WERI-Rb-1 (cell line): ENCODE data around the gene HACL1.

Source experiments
- DNase-seq: peaks from one replicate; pipeline ENCODE4 v3.0.0-alpha.2; 2020
- H3K27ac ChIP-seq: fragments of 250-450 bp; sonication (Bioruptor Pico); 2 replicates; pipeline ENCODE4 v1.5.1; 2020; ENCODE audit warnings: mild to moderate bottlenecking, moderate library complexity
- H3K27me3 ChIP-seq: fragments of 250-450 bp; sonication (Bioruptor Pico); 2 replicates; pipeline ENCODE4 v1.5.1; 2021; ENCODE audit warnings: mild to moderate bottlenecking, low read depth, moderate library complexity; ENCODE audit not compliant: insufficient read depth, severe bottlenecking
- H3K36me3 ChIP-seq: fragments of 250-450 bp; sonication (Bioruptor Pico); 2 replicates; pipeline ENCODE4 v1.5.1; 2020; ENCODE audit warnings: mild to moderate bottlenecking, moderate library complexity
- H3K4me3 ChIP-seq: 2 replicates; pipeline ENCODE4 v1.5.1; 2011; ENCODE audit warnings: low read depth, mild to moderate bottlenecking, control low read depth, low read length
- H3K9me3 ChIP-seq: fragments of 250-450 bp; sonication (Bioruptor Pico); 2 replicates; pipeline ENCODE4 v1.5.1; 2021; ENCODE audit warnings: mild to moderate bottlenecking, moderate library complexity; ENCODE audit not compliant: severe bottlenecking
- CTCF ChIP-seq: IDR thresholded peaks from 2 replicates; pipeline ENCODE4 v1.5.1; 2011; ENCODE audit warnings: low read depth, mild to moderate bottlenecking, control low read depth, inconsistent platforms, low read length

Gene HACL1

GRCh38 chr3:15601399-15602145 lies at the start of gene HACL1, which contains the start of gene BTD:
Gene HACL1 (minus strand): TSS chr3:15601569. CDS start chr3:15601463, 106 bp downstream.
Gene BTD (plus strand): TSS chr3:15601745. CDS start chr3:15635440, 33,695 bp downstream.
- peaks cover 26% of the 10 kb centered on the region for H3K36me3 ChIP-seq
- H3K27me3 ChIP-seq: no peaks in the 10 kb centered on the region
- no peaks in the 10 kb centered on the region for H3K9me3 ChIP-seq
- DNase-seq: peak; percentile 99
- H3K27ac ChIP-seq: peak within 1 kb of the TSS; percentile 83
- H3K4me3 ChIP-seq: peak within 1 kb of the TSS; percentile 94
- peak; percentile 41 for TF ChIP-seq CTCF

- no peak for TF ChIP-seq CTCF
- Histone ChIP-seq H3K9me3 (no peaks in the 10 kb centered on the region), H3K4me3 (no peak overlapping the region), H3K27ac (no peak overlapping the region), H3K27me3 (no peaks in the 10 kb centered on the region), H3K36me3 (no peaks in the 10 kb centered on the region)
- DNase-seq: no peak
Measured at GRCh38 chr3:15649858-15650257, 48.5 kb upstream of the HACL1 start.

GRCh38 chr3:15649341-15649740 lies 48.0 kb upstream of the HACL1 start:
- TF ChIP-seq CTCF: no peak
- Histone ChIP-seq H3K9me3 (no peaks in the 10 kb centered on the region), H3K4me3 (no peak overlapping the region), H3K36me3 (no peaks in the 10 kb centered on the region), H3K27ac (no peak overlapping the region), H3K27me3 (no peaks in the 10 kb centered on the region)
- DNase-seq: no peak

- no peak for DNase-seq
- Histone ChIP-seq H3K27ac (no peak overlapping the region), H3K4me3 (no peak overlapping the region), H3K36me3 (no peaks in the 10 kb centered on the region), H3K9me3 (no peaks in the 10 kb centered on the region), H3K27me3 (no peaks in the 10 kb centered on the region)
- no peak for TF ChIP-seq CTCF
Measured at GRCh38 chr3:15647611-15648167, 46.3 kb upstream of the HACL1 start.

GRCh38 chr3:15646851-15647511 lies 45.6 kb upstream of the HACL1 start:
- no peak overlapping the region for H3K27ac ChIP-seq
- no peak for DNase-seq

More at GRCh38 chr3:15646851-15647511, 45.6 kb upstream of the HACL1 start:
- no peak overlapping the region for H3K4me3 ChIP-seq
- no peak for TF ChIP-seq CTCF
- no peaks in the 10 kb centered on the region for H3K27me3 ChIP-seq
- H3K36me3 ChIP-seq: no peaks in the 10 kb centered on the region
- H3K9me3 ChIP-seq: no peaks in the 10 kb centered on the region
